Endothelial cell of umbilical vein (primary cell): ENCODE data around the gene AUH. TPM values are rescaled to one million over a fixed set of nuclear protein-coding genes. Genes with fewer than 3 reads are reported as not detected.

Source experiments
- BruUV-seq: library from RNA; stranded (reverse); fragments of 400-500 nt; replicated peaks from 2 replicates; lab custom pipeline; 2021; lab: Mats Ljungman, UMichigan
- CTCF ChIA-PET: fragments of 300-600, 350-600 bp; sonication (Branson Sonifier 250); formaldehyde crosslinking; loops from one replicate; lab custom pipeline; 2021; ENCODE audit warnings: antibody characterized with exemption, inconsistent platforms; lab: Charles Lee
- POLR2A ChIA-PET: fragments of 300-600, 350-600 bp; sonication (Branson Sonifier 250); formaldehyde crosslinking; loops from one replicate; lab custom pipeline; 2021; ENCODE audit warnings: antibody characterized with exemption, inconsistent platforms; lab: Charles Lee
- DNase-seq: peaks from one replicate; pipeline ENCODE4 v3.0.0-alpha.2; 2011; ENCODE audit warnings: low read depth, low spot score
- FAIRE-seq: peaks from 2 replicates; lab custom pipeline; 2011; peaks lifted over from hg19 to GRCh38; lab: Jason Lieb, UNC
- H2AFZ ChIP-seq: 2 replicates; pipeline ENCODE4 v1.6.0; 2012; ENCODE audit warnings: low read depth, low read length, control low read depth, inconsistent platforms
- H3K27ac ChIP-seq: 2 replicates; pipeline ENCODE4 v1.5.1; 2011; ENCODE audit warnings: low read depth, mild to moderate bottlenecking, control low read depth, low read length, moderate library complexity; ENCODE audit not compliant: insufficient read depth
- H3K27me3 ChIP-seq, 2 experiments: 2 replicates each; pipeline versions ENCODE4 v1.6.0 to v1.6.1; 2011; ENCODE audit warnings: low read length in 2 of 2, mixed read lengths in 1 of 2; ENCODE audit not compliant: control insufficient read depth in 2 of 2, insufficient read depth in 2 of 2
- H3K36me3 ChIP-seq, 2 experiments: 2 replicates in 1 of 2; 3 replicates in 1 of 2; pipeline ENCODE4 v1.5.1; 2011; ENCODE audit warnings: low read length in 2 of 2, mild to moderate bottlenecking in 1 of 2, moderate library complexity in 1 of 2; ENCODE audit not compliant: control insufficient read depth in 2 of 2, insufficient read depth in 2 of 2; ENCODE audit errors: extremely low read depth in 1 of 2
- H3K4me1 ChIP-seq: 3 replicates; pipeline ENCODE4 v1.5.1; 2011; ENCODE audit warnings: mild to moderate bottlenecking, low read length; ENCODE audit not compliant: control insufficient read depth, insufficient read depth; ENCODE audit errors: extremely low read depth
- H3K4me2 ChIP-seq: 2 replicates; pipeline ENCODE4 v1.6.1; 2011; ENCODE audit warnings: low read length, control low read depth, mixed read lengths; ENCODE audit not compliant: insufficient read depth
- H3K4me3 ChIP-seq, 3 experiments: fragments of 200-600 bp in 1 of 3; sonication (generic), shearing (Covaris generic) in 1 of 3; replicated peaks in 1 of 3; 2 replicates each; pipeline ENCODE4 v1.5.1; 2011 to 2016; ENCODE audit warnings: control low read depth in 3 of 3, low read length in 3 of 3, mild to moderate bottlenecking in 2 of 3, inconsistent platforms in 1 of 3, low read depth in 1 of 3, moderate library complexity in 1 of 3; ENCODE audit not compliant: insufficient read depth in 1 of 3
- H3K79me2 ChIP-seq: 2 replicates; pipeline ENCODE4 v1.6.0; 2012; ENCODE audit warnings: low read length, inconsistent platforms; ENCODE audit not compliant: control insufficient read depth, insufficient read depth
- H3K9ac ChIP-seq: replicated peaks from 2 replicates; pipeline ENCODE3; 2011; ENCODE audit warnings: low read length, control low read depth; ENCODE audit not compliant: insufficient read depth; ENCODE audit errors: extremely low read depth
- H3K9me1 ChIP-seq: replicated peaks from 3 replicates; pipeline ENCODE4 v1.6.0; 2011; ENCODE audit warnings: mild to moderate bottlenecking, low read length; ENCODE audit not compliant: control insufficient read depth, insufficient read depth; ENCODE audit errors: extremely low read depth
- H3K9me3 ChIP-seq: replicated peaks from 2 replicates; pipeline ENCODE4 v1.5.1; 2012; ENCODE audit warnings: low read length, inconsistent platforms; ENCODE audit not compliant: control insufficient read depth, insufficient read depth
- H4K20me1 ChIP-seq: replicated peaks from 2 replicates; pipeline ENCODE3; 2011; ENCODE audit warnings: mild to moderate bottlenecking, low read length; ENCODE audit not compliant: control insufficient read depth, insufficient read depth; ENCODE audit errors: extremely low read depth
- EZH2 ChIP-seq: IDR thresholded peaks from 2 replicates; pipeline ENCODE4 v1.6.1; 2012; ENCODE audit warnings: borderline replicate concordance, low read depth, mild to moderate bottlenecking, moderate library complexity, low read length, inconsistent platforms; ENCODE audit not compliant: severe bottlenecking
- FOS ChIP-seq: IDR thresholded peaks from 2 replicates; pipeline ENCODE4 v1.6.1; 2011; ENCODE audit warnings: mild to moderate bottlenecking, low read length, moderate library complexity, borderline replicate concordance; ENCODE audit not compliant: insufficient read depth
- GATA2 ChIP-seq: IDR thresholded peaks from 2 replicates; pipeline ENCODE4 v1.7.0; 2011; ENCODE audit warnings: low read depth, mild to moderate bottlenecking, moderate library complexity, mixed read lengths, low read length; ENCODE audit not compliant: insufficient read length, insufficient read depth
- JUN ChIP-seq: IDR thresholded peaks from 2 replicates; pipeline ENCODE4 v1.6.1; 2011; ENCODE audit warnings: borderline replicate concordance, low read depth; ENCODE audit not compliant: insufficient read length, insufficient read depth
- MYC ChIP-seq: IDR thresholded peaks from one replicate; pipeline ENCODE4 v1.6.1; 2011; ENCODE audit warnings: mild to moderate bottlenecking, low read depth, low read length
- POLR2A ChIP-seq: IDR thresholded peaks from 2 replicates; pipeline ENCODE4 v1.6.1; 2012; ENCODE audit warnings: low read depth, mild to moderate bottlenecking, control low read depth, low read length
- POLR2AphosphoS5 ChIP-seq: IDR thresholded peaks from 2 replicates; pipeline ENCODE4 v1.6.1; 2012; ENCODE audit warnings: low read depth, mild to moderate bottlenecking, control low read depth, low read length, moderate library complexity; ENCODE audit not compliant: insufficient read depth
- dilution Hi-C: fragments of 300-500 bp; cut with MboI; formaldehyde crosslinking; loops from one replicate; pipeline ENCODE4 v1.15.0; 2019; ENCODE audit warnings: low sequenced_read_pairs; ENCODE audit not compliant: extremely low pct_ligation_motif_present
- intact Hi-C: fragments of 100-400 bp; cut with micrococcal nuclease; formaldehyde crosslinking; loops from one replicate; pipeline ENCODE4 v1.10.0; 2022
- polyA plus RNA-seq, 4 experiments: library from polyadenylated mRNA; depleted of rRNA in 3 of 4; stranded (reverse) in 3 of 4; unstranded in 1 of 4; fragments of >200 nt; gene quantifications; 2 replicates each; pipeline versions ENCODE4 v1.2.1 to v1.2.3, GENCODE V29; 2011 to 2012; ENCODE audit warnings: missing spikeins in 1 of 4
- total RNA-seq: library from RNA; stranded (reverse); gene quantifications from 2 replicates; pipeline ENCODE4 v1.2.3, GENCODE V29; 2021
- TF ChIP-seq, protein P1 (sequence below), 2 donors: IDR thresholded peaks; 1 replicate in 1 of 2; 2 replicates in 1 of 2; pipeline ENCODE4 v1.5.1; 2011; ENCODE audit warnings: low read length in 2 of 2, mild to moderate bottlenecking in 2 of 2, moderate library complexity in 2 of 2, control low read depth in 1 of 2, inconsistent platforms in 1 of 2, low read depth in 1 of 2; ENCODE audit not compliant: insufficient read depth in 1 of 2; ENCODE audit errors: extremely low read depth in 1 of 2
- TF ChIP-seq, protein P2 (sequence below): IDR thresholded peaks from 2 replicates; pipeline ENCODE4 v1.6.1; 2011; ENCODE audit not compliant: insufficient read depth, insufficient read length

The AUH gene
- total and polyA plus RNA-seq, 2 donors (not counting 3 experiments of a cell fraction or from before 2014, with no cell fraction given): 2.3 to 9.2 TPM

- dilution Hi-C loops: no loop called here
- H3K4me2 ChIP-seq: no peak overlapping the region
- H3K9ac ChIP-seq: no peak overlapping the region
- no peak overlapping the region for H2AFZ ChIP-seq
- ChIA-PET POLR2A (interaction anchor here (0.6 kb wide), 1 partner anchor 385 kb away, joined by 4 read pairs; no protein-coding TSS in a partner anchor), CTCF (interaction anchor here (1.0 to 1.3 kb wide), 2 partner anchors 12 to 14 kb away, joined by 3 read pairs; no protein-coding TSS in a partner anchor)
- no peak for DNase-seq
- intact Hi-C loops: no loop called here
- no peaks in the 10 kb centered on the region for H3K79me2 ChIP-seq
- no peak overlapping the region for H3K27ac ChIP-seq
- H3K4me1 ChIP-seq: peaks cover 21% of the 10 kb centered on the region
- H3K9me3 ChIP-seq: no peaks in the 10 kb centered on the region
- no TSS peak for BruUV-seq
- H3K36me3 ChIP-seq: no peaks in the 10 kb centered on the region
- H3K27me3 ChIP-seq: no peaks in the 10 kb centered on the region
- H3K4me3 ChIP-seq: no peak overlapping the region
- H4K20me1 ChIP-seq: no peaks in the 10 kb centered on the region
- no peak for FAIRE-seq
- no peaks in the 10 kb centered on the region for H3K9me1 ChIP-seq
- TF ChIP-seq JUN (no peak), MYC (no peak), GATA2 (no peak), FOS (no peak), EZH2 (no peak), POLR2AphosphoS5 (no peak), POLR2A (no peak)
- TF ChIP-seq, protein P1, sequence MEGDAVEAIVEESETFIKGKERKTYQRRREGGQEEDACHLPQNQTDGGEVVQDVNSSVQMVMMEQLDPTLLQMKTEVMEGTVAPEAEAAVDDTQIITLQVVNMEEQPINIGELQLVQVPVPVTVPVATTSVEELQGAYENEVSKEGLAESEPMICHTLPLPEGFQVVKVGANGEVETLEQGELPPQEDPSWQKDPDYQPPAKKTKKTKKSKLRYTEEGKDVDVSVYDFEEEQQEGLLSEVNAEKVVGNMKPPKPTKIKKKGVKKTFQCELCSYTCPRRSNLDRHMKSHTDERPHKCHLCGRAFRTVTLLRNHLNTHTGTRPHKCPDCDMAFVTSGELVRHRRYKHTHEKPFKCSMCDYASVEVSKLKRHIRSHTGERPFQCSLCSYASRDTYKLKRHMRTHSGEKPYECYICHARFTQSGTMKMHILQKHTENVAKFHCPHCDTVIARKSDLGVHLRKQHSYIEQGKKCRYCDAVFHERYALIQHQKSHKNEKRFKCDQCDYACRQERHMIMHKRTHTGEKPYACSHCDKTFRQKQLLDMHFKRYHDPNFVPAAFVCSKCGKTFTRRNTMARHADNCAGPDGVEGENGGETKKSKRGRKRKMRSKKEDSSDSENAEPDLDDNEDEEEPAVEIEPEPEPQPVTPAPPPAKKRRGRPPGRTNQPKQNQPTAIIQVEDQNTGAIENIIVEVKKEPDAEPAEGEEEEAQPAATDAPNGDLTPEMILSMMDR (IDR thresholded peaks at IDR 0.05; ENCODE audit: extremely low read depth in 1 of 2, insufficient read depth in 1 of 2, low read depth in 1 of 2, low read length in 2 of 2): no peak
- TF ChIP-seq, protein P2, sequence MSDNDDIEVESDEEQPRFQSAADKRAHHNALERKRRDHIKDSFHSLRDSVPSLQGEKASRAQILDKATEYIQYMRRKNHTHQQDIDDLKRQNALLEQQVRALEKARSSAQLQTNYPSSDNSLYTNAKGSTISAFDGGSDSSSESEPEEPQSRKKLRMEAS: no peak
Measured at GRCh38 chr9:91196103-91196950, 165.4 kb downstream of the AUH start.
